Neural cell (in vitro differentiated cells): ENCODE measurements around the gene FAM168A. TPM values are rescaled to one million over a fixed set of nuclear protein-coding genes. Genes with fewer than 3 reads are reported as not detected.
"Not testable (repeated sequence)": the region's sequence is repeated elsewhere in the genome, so short reads cannot be mapped to it uniquely, and the experiment has no call there.

Experiments
- H2AFZ ChIP-seq: fragments of 200-600, 300-800 bp; sonication (generic), shearing (Covaris generic); 2 replicates; pipeline ENCODE4 v1.6.0; 2014; ENCODE audit warnings: low read depth, mild to moderate bottlenecking, antibody characterized with exemption, low read length, moderate library complexity
- H3F3A ChIP-seq: fragments of 200-600 bp; shearing (Covaris generic); 2 replicates; pipeline ENCODE4 v1.6.1; 2016; ENCODE audit warnings: mild to moderate bottlenecking, moderate library complexity, mixed read lengths, antibody characterized with exemption, low read length; ENCODE audit not compliant: insufficient read depth, poor library complexity, severe bottlenecking
- H3K27ac ChIP-seq: fragments of 200-600, 300-800 bp; sonication (generic), shearing (Covaris generic); 2 replicates; pipeline ENCODE4 v1.5.1; 2014; ENCODE audit warnings: mild to moderate bottlenecking, low read length, moderate library complexity
- H3K27me3 ChIP-seq: fragments of 300-800, 200-600 bp; sonication (generic), shearing (Covaris generic); 2 replicates; pipeline ENCODE4 v1.6.0; 2014; ENCODE audit warnings: mild to moderate bottlenecking, low read depth, low read length, moderate library complexity; ENCODE audit not compliant: insufficient read depth
- H3K36me3 ChIP-seq: fragments of 300-800, 200-600 bp; sonication (generic), shearing (Covaris generic); 2 replicates; pipeline ENCODE4 v1.5.1; 2014; ENCODE audit warnings: mild to moderate bottlenecking, antibody characterized with exemption, low read length, moderate library complexity; ENCODE audit not compliant: insufficient read depth
- H3K4me2 ChIP-seq: fragments of 300-800, 200-600 bp; sonication (generic), shearing (Covaris generic); 2 replicates; pipeline ENCODE4 v1.6.0; 2014; ENCODE audit warnings: mild to moderate bottlenecking, low read length
- H3K4me3 ChIP-seq: fragments of 300-800, 200-600 bp; sonication (generic), shearing (Covaris generic); 2 replicates; pipeline ENCODE4 v1.5.1; 2014; ENCODE audit warnings: mild to moderate bottlenecking, low read length, moderate library complexity
- H3K79me2 ChIP-seq: fragments of 200-600 bp; shearing (Covaris generic); replicated peaks from 2 replicates; pipeline ENCODE4 v1.6.0; 2014; ENCODE audit warnings: mild to moderate bottlenecking, low read length, moderate library complexity; ENCODE audit not compliant: insufficient read depth
- H3K9ac ChIP-seq: fragments of 300-800, 200-600 bp; sonication (generic), shearing (Covaris generic); 2 replicates; pipeline ENCODE4 v1.6.1; 2016; ENCODE audit warnings: mild to moderate bottlenecking, low read length, mixed read lengths
- H3K9me2 ChIP-seq: fragments of 200-600 bp; shearing (Covaris generic); 2 replicates; pipeline ENCODE4 v1.6.1; 2016; ENCODE audit warnings: mild to moderate bottlenecking, low read length, mixed read lengths; ENCODE audit not compliant: insufficient read depth
- H3K9me3 ChIP-seq: fragments of 200-600, 300-800 bp; sonication (generic), shearing (Covaris generic); 2 replicates; pipeline ENCODE4 v1.6.1; 2016; ENCODE audit warnings: mild to moderate bottlenecking, mixed run types, low read length, moderate library complexity, mixed read lengths
- H4K20me1 ChIP-seq: fragments of 200-600 bp; shearing (Covaris generic); 2 replicates; pipeline ENCODE4 v1.6.1; 2016; ENCODE audit warnings: mild to moderate bottlenecking, mixed run types; ENCODE audit not compliant: insufficient read depth
- EP300 ChIP-seq: fragments of 450-650 bp; conservative IDR thresholded peaks from 2 replicates; pipeline ENCODE4 v1.6.1; 2014; ENCODE audit warnings: antibody characterized with exemption, mild to moderate bottlenecking, moderate library complexity; ENCODE audit not compliant: poor library complexity, severe bottlenecking
- EZH2 ChIP-seq: fragments of 200-600, 300-800 bp; shearing (Covaris generic), sonication (generic); IDR thresholded peaks from 2 replicates; pipeline ENCODE4 v1.6.1; 2014; ENCODE audit warnings: antibody characterized with exemption, low read length, borderline replicate concordance, mild to moderate bottlenecking; ENCODE audit not compliant: insufficient read depth, poor library complexity, severe bottlenecking
- MXI1 ChIP-seq: fragments of 450-650 bp; conservative IDR thresholded peaks from 2 replicates; pipeline ENCODE4 v1.6.1; 2014; ENCODE audit warnings: antibody characterized with exemption, mild to moderate bottlenecking; ENCODE audit not compliant: poor library complexity, severe bottlenecking
- POLR2AphosphoS5 ChIP-seq: IDR thresholded peaks from 2 replicates; pipeline ENCODE4 v1.6.1; 2012
- RAD21 ChIP-seq: fragments of 450-650 bp; conservative IDR thresholded peaks from 2 replicates; pipeline ENCODE4 v1.6.1; 2014; ENCODE audit warnings: antibody characterized with exemption, mild to moderate bottlenecking, moderate library complexity
- SMC3 ChIP-seq: fragments of 450-650 bp; conservative IDR thresholded peaks from 2 replicates; pipeline ENCODE4 v1.6.1; 2014; ENCODE audit warnings: antibody characterized with exemption, mild to moderate bottlenecking, moderate library complexity; ENCODE audit not compliant: poor library complexity
- TAF1 ChIP-seq: IDR thresholded peaks from 2 replicates; pipeline ENCODE4 v1.6.1; 2012; ENCODE audit warnings: low read depth
- polyA plus RNA-seq: library from polyadenylated mRNA; depleted of rRNA; stranded (reverse); fragments of >200 nt; gene quantifications from 2 replicates; pipeline ENCODE4 v1.2.3, GENCODE V29; 2014
- TF ChIP-seq, protein P1 (sequence below): IDR thresholded peaks from 2 replicates; pipeline ENCODE4 v1.6.1; 2012; ENCODE audit warnings: borderline replicate concordance
- TF ChIP-seq, protein P2 (sequence below): fragments of 450-650 bp; IDR thresholded peaks from 2 replicates; pipeline ENCODE4 v1.5.1; 2014; ENCODE audit warnings: antibody characterized with exemption, mild to moderate bottlenecking, moderate library complexity; ENCODE audit not compliant: poor library complexity, severe bottlenecking

The FAM168A gene
- polyA plus RNA-seq, 1 donor from 2014 or later, result 67.3 TPM

DNA sequence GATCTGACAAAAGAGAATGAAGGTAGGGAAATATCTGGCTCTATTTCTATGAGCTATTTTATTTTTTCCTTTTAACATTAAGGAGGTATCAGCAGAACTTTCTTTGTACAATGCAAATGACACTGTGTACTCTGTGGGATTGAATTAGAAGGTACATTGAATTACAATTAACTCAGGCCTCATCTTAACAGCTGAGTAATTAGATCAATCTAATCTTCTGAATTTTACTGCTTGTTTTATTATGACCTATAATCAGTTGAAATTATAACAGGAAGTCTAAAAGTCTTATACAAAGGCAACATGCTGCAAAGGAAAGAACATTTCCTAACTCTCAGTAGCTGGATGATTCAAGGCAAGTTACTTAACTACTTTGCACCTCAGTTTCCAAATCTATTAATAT lies 151.9 kb downstream of the FAM168A start:
- Histone ChIP-seq H3K9me2 (no peaks in the 10 kb centered on the region), H3K79me2 (no peaks in the 10 kb centered on the region), H3K9ac (no peak overlapping the region), H3K4me2 (no peak overlapping the region), H3K36me3 (no peaks in the 10 kb centered on the region), H3F3A (no peaks in the 10 kb centered on the region), H2AFZ (no peak overlapping the region), H4K20me1 (no peaks in the 10 kb centered on the region), H3K4me3 (no peak overlapping the region), H3K27ac (peak overlapping the region; percentile 16), H3K27me3 (no peaks in the 10 kb centered on the region), H3K9me3 (no peaks in the 10 kb centered on the region)
- TF ChIP-seq, protein P1, sequence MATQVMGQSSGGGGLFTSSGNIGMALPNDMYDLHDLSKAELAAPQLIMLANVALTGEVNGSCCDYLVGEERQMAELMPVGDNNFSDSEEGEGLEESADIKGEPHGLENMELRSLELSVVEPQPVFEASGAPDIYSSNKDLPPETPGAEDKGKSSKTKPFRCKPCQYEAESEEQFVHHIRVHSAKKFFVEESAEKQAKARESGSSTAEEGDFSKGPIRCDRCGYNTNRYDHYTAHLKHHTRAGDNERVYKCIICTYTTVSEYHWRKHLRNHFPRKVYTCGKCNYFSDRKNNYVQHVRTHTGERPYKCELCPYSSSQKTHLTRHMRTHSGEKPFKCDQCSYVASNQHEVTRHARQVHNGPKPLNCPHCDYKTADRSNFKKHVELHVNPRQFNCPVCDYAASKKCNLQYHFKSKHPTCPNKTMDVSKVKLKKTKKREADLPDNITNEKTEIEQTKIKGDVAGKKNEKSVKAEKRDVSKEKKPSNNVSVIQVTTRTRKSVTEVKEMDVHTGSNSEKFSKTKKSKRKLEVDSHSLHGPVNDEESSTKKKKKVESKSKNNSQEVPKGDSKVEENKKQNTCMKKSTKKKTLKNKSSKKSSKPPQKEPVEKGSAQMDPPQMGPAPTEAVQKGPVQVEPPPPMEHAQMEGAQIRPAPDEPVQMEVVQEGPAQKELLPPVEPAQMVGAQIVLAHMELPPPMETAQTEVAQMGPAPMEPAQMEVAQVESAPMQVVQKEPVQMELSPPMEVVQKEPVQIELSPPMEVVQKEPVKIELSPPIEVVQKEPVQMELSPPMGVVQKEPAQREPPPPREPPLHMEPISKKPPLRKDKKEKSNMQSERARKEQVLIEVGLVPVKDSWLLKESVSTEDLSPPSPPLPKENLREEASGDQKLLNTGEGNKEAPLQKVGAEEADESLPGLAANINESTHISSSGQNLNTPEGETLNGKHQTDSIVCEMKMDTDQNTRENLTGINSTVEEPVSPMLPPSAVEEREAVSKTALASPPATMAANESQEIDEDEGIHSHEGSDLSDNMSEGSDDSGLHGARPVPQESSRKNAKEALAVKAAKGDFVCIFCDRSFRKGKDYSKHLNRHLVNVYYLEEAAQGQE, result no peak
- no peak for TF ChIP-seq MXI1
- TF ChIP-seq TAF1, result no peak
- TF ChIP-seq, protein P2, sequence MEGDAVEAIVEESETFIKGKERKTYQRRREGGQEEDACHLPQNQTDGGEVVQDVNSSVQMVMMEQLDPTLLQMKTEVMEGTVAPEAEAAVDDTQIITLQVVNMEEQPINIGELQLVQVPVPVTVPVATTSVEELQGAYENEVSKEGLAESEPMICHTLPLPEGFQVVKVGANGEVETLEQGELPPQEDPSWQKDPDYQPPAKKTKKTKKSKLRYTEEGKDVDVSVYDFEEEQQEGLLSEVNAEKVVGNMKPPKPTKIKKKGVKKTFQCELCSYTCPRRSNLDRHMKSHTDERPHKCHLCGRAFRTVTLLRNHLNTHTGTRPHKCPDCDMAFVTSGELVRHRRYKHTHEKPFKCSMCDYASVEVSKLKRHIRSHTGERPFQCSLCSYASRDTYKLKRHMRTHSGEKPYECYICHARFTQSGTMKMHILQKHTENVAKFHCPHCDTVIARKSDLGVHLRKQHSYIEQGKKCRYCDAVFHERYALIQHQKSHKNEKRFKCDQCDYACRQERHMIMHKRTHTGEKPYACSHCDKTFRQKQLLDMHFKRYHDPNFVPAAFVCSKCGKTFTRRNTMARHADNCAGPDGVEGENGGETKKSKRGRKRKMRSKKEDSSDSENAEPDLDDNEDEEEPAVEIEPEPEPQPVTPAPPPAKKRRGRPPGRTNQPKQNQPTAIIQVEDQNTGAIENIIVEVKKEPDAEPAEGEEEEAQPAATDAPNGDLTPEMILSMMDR, result no peak

DNA sequence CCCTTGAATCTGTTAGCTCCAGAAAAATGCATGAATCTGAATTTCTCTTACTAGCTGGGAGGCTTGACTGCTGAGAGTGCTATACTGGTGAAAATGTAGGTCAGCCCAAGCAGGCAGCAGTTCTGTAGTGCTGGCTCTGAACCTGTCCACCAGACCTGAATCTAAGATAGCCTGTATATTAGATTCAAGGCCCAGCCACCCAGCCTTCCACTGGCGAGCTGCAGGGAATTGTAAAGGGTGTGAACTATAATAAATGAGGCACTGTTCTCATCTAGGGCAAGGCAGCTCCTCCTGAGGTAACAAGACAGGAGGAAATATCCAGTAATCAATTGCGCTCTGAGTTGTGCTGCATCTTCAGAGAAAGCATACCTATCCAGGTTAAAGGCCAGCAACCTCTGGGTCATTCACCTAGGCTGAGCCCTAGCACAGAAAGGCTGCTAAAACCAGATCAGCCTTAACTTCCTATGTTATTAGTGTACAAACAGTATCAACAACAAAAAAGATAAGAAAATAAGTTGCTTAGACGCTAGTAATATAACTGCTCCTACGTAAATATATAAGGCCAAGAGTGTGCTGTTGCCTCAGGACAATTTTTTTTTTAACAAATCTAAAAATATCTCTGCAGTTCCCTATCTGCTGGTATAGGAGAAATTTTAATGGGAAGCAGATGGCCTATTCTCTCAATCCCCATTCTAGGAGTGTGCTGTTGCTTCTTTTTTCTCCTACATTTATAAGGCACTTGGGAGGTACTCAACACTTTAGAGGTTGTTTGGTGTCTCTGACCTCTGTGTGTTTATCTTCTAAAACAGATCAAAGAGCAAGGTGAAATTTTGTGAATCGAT lies 158.7 kb downstream of the FAM168A start:
- Histone ChIP-seq H3K9me3 (no peaks in the 10 kb centered on the region), H3K79me2 (no peaks in the 10 kb centered on the region), H3K27me3 (no peaks in the 10 kb centered on the region), H4K20me1 (no peaks in the 10 kb centered on the region), H3K36me3 (no peaks in the 10 kb centered on the region), H3K9me2 (no peaks in the 10 kb centered on the region), H3K4me2 (no peak overlapping the region), H3K27ac (peak overlapping the region; percentile 9), H3K4me3 (no peak overlapping the region), H3K9ac (peak overlapping the region; percentile 10), H2AFZ (no peak overlapping the region), H3F3A (no peaks in the 10 kb centered on the region)
- TF ChIP-seq, protein P1, result no peak
- TF ChIP-seq EP300 (no peak), EZH2 (no peak), MXI1 (no peak), POLR2AphosphoS5 (no peak), TAF1 (no peak), SMC3 (no peak), RAD21 (no peak)
- TF ChIP-seq, protein P2, result no peak

DNA sequence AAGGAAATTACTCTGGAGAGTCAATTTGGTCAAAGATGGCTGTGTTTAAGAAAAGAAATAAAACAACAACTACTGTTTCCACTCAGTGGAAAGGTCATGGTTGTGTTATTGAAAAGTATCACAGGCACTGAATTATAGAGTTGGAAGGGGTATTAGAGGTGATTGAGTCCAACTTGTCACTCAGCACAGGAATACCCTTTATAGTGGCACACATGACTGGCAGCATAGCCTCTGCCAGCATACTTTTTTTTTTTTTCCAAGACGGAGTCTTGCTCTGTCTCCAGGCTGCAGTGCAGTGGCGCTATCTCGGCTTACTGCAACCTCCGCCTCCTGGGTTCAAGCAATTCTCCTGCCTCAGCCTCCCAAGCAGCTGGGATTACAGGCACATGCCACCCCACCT lies 161.1 kb downstream of the FAM168A start:
- not testable (repeated sequence) for H4K20me1 ChIP-seq, H3K79me2 ChIP-seq, H3K36me3 ChIP-seq, H3K4me3 ChIP-seq, H3K27me3 ChIP-seq, H3K9ac ChIP-seq, H3K4me2 ChIP-seq, H3K27ac ChIP-seq, H2AFZ ChIP-seq, H3K9me3 ChIP-seq, H3K9me2 ChIP-seq, H3F3A ChIP-seq
